SK-N-MC (cell line): ENCODE measurements around the gene FRMD4A.

Experiments used
- EZH2 ChIP-seq: fragments of 200-600 bp; sonication (generic); IDR thresholded peaks from one replicate; pipeline ENCODE4 v1.6.1; 2017; ENCODE audit warnings: antibody characterized with exemption
- FOXP2 ChIP-seq: optimal IDR thresholded peaks from 2 replicates; pipeline ENCODE3; 2011; ENCODE audit warnings: mild to moderate bottlenecking, moderate library complexity; ENCODE audit not compliant: insufficient read depth; ENCODE audit errors: extremely low read length, control extremely low read depth
- POLR2AphosphoS5 ChIP-seq: IDR thresholded peaks from 2 replicates; pipeline ENCODE4 v1.6.1; 2012; ENCODE audit warnings: mild to moderate bottlenecking, low read depth, low read length, borderline replicate concordance

DNA sequence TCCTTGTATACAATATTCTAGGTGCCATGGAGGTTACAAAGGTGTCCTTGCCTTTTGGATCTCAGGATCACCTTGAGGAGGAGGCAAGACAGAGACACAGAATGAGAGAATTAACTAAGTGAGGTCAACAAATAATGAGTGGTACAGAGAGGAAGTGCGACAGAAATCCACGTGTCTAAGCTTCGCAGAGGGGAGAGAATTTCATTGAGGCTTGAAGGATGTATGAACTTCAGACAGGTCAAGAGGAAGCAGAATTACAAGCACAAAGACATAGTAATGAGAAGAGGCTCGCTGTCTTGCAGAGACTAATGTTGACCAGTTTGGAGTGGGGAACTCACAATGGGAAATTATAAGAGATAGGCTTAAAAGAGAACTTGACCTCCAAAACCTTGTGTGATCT lies 308.7 kb downstream of the FRMD4A start:
- TF ChIP-seq EZH2 (no peak), FOXP2 (no peak), POLR2AphosphoS5 (no peak)
